ENCODE measurements around the gene DPY19L1.
A peak's percentile ranks its signal among the peaks of the same experiment; 100 is the strongest.
"Not testable (repeated sequence)": the region's sequence is repeated elsewhere in the genome, so short reads cannot be mapped to it uniquely, and the experiment has no call there.

DPY19L1 gene

DNA sequence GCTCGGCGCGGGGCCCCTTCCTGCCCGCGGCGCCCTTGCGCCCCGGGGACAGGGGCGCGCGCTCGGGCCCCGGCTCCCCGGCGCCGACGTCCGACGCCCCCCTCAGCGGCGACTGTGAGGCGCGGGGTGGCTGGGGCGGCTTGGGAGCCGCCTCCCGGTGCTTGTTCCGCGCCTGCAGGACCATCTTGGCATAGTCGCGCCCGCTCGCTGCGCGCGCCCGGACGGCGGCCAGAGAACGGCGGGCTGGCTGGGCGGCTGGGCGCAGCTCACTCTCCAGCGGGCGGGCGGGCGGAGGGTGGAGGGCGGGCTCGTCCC lies at the start of gene DPY19L1:
DPY19L1 (minus strand) TSS at position 275 of the 315 bp plus-strand sequence; CDS start at position 184, 91 bp downstream.
- no peaks in the 10 kb centered on the region for H3K4me1 ChIP-seq (ENCODE audit: insufficient read depth, insufficient read length)
- H3K4me3 ChIP-seq (ENCODE audit: insufficient read length, low read depth) = peak within 1 kb of the TSS; percentile 67
- H3K9me3 ChIP-seq (ENCODE audit: insufficient read depth, low read length) = no peaks in the 10 kb centered on the region
- no peak for DNase-seq (ENCODE audit: low read depth, low spot score)
- H3K27me3 ChIP-seq (ENCODE audit: insufficient read depth, insufficient read length) = no peaks in the 10 kb centered on the region
- TF ChIP-seq SUZ12 (IDR thresholded peaks at IDR 0.05; ENCODE audit: extremely low read depth, insufficient read depth, insufficient read length) (no peak), ZNF274 (IDR thresholded peaks at IDR 0.05; ENCODE audit: low read depth, low read length) (no peak), YY1 (IDR thresholded peaks at IDR 0.05; ENCODE audit: insufficient read depth, insufficient read length) (no peak)
- peak within 1 kb of the TSS; percentile 84 for H3K9ac ChIP-seq (ENCODE audit: insufficient read length, low read depth)
- no peaks in the 10 kb centered on the region for H3K36me3 ChIP-seq (ENCODE audit: insufficient read depth, insufficient read length, low read length)

DNA sequence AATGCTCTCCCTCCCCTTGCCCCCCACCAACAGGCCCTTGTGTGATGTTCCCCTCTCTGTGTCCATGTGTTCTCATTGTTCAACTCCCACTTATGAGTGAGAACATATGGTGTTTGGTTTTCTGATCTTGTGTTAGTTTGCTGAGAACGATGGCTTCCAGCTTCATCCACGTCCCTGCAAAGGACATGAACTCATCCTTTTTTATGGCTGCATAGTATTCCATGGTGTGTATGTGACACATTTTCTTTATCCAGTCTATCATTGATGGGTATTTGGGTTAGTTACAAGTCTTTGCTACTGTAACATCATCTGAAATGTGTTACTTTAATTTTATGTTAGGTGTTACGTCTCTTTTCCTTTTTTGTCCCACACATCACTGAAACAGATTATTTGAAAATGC lies 42.2 kb upstream of the DPY19L1 start:
- not testable (repeated sequence) for H3K4me3 ChIP-seq (ENCODE audit: insufficient read length, low read depth); H3K9ac ChIP-seq (ENCODE audit: insufficient read length, low read depth); H3K4me1 ChIP-seq (ENCODE audit: insufficient read depth, insufficient read length); DNase-seq (ENCODE audit: low read depth, low spot score); H3K27me3 ChIP-seq (ENCODE audit: insufficient read depth, insufficient read length); H3K9me3 ChIP-seq (ENCODE audit: insufficient read depth, low read length); H3K36me3 ChIP-seq (ENCODE audit: insufficient read depth, insufficient read length, low read length)

DNA sequence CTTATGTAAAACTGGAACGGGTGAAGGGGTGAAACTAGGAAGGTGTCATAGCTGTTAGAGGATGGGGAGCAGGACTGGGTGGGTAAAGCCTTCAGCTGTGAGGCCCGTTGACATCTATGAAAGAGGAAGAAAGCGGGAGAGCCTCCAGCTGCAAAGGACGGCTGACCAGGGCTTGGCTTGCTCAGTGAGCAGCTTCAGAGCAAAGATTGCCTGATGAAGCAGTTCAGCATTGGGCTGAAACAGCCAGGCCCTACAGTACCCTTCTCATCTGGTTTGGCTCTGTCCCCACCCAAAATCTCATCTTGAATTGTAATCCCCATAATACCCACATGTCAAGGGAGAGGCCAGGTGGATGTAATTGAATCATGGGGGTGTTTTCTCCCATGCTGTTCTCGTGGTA lies 36.7 kb upstream of the DPY19L1 start:
- not testable (repeated sequence) for H3K27me3 ChIP-seq (ENCODE audit: insufficient read depth, insufficient read length); DNase-seq (ENCODE audit: low read depth, low spot score); H3K9ac ChIP-seq (ENCODE audit: insufficient read length, low read depth); H3K4me3 ChIP-seq (ENCODE audit: insufficient read length, low read depth); H3K36me3 ChIP-seq (ENCODE audit: insufficient read depth, insufficient read length, low read length); H3K9me3 ChIP-seq (ENCODE audit: insufficient read depth, low read length); H3K4me1 ChIP-seq (ENCODE audit: insufficient read depth, insufficient read length)

DNA sequence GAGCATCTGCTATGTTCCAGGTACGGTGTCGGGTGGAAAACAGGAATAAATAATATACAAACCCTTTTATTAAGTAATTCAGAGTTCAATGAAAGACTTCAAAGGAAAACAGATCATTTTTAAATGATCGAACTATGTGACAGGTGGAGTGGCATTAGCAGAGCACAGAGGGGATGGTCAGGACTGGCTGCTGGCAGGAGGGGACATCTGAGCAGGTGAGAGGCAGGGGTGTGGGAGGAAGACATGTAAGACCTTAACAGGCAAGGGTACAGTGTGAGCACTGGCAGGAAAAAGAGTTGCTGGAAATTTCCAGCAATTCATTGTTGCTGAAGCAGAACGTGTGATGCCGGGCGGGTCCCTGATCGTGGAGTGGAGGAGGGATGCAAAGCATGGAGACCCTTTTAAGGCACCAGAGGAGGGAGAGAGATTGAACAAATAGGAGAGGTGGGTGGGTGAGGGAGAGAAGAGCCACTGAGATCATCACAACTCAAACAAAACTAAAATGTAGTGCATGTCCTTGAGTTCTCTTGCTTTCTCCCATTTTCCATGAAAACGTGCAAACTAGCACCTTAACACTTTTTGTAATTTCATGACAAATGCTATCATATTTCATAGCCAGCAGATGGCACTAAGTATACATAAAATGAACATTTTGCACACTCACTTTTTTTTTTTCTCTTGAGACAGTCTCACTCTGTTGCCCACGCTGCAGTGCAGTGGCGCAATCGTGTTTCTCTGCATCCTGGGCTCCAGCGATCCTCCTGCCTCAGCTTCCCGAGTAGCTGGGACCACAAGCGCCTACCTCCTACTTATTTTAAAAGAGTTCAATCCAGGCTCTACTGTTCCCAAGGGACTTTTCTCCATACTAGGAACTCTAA lies 35.9 kb upstream of the DPY19L1 start:
- not testable (repeated sequence) for H3K9me3 ChIP-seq (ENCODE audit: insufficient read depth, low read length); H3K27me3 ChIP-seq (ENCODE audit: insufficient read depth, insufficient read length); H3K9ac ChIP-seq (ENCODE audit: insufficient read length, low read depth); H3K4me1 ChIP-seq (ENCODE audit: insufficient read depth, insufficient read length); DNase-seq (ENCODE audit: low read depth, low spot score); H3K4me3 ChIP-seq (ENCODE audit: insufficient read length, low read depth); H3K36me3 ChIP-seq (ENCODE audit: insufficient read depth, insufficient read length, low read length)

DNA sequence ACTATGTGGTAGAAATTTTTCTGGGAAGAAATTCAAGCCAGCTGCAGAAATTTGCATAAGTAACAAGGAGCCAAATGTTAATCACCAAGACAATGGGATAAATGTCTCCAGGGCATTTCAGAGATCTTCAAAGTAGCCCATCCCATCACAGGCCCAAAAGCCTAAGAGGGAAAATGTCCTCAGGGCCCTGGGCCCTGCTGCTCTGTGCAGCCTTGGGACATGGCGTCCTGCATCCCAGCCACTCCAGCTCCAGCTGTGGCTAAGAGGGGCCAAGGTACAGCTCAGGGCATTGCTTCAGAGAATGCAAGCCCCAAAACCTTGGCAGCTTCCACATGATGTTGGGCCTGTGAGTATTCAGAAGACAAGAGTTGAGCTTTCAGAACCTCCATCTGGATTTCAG lies 31.8 kb upstream of the DPY19L1 start:
- not testable (repeated sequence) for DNase-seq (ENCODE audit: low read depth, low spot score); H3K4me3 ChIP-seq (ENCODE audit: insufficient read length, low read depth); H3K36me3 ChIP-seq (ENCODE audit: insufficient read depth, insufficient read length, low read length); H3K27me3 ChIP-seq (ENCODE audit: insufficient read depth, insufficient read length); H3K4me1 ChIP-seq (ENCODE audit: insufficient read depth, insufficient read length); H3K9me3 ChIP-seq (ENCODE audit: insufficient read depth, low read length); H3K9ac ChIP-seq (ENCODE audit: insufficient read length, low read depth)

DNA sequence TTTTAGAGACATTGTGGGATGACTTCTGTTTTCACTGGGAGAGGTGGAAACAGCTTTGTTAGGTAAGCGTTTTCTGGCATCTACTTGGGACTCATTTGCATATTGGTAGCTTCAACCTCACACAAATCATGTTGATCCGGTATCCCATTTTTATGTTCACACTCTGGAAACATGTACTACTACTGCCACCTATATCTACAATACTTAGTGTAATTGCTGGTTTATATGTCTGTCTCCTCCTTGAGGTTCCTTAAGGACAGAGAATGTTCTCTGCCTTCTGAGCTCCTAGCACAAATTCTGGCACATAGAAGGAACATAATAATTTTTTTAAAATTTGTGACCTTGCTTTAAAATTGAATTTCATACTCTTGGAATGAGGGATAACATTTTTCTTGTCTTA lies 28.1 kb upstream of the DPY19L1 start:
- not testable (repeated sequence) for H3K36me3 ChIP-seq (ENCODE audit: insufficient read depth, insufficient read length, low read length); H3K4me3 ChIP-seq (ENCODE audit: insufficient read length, low read depth); H3K9me3 ChIP-seq (ENCODE audit: insufficient read depth, low read length); H3K27me3 ChIP-seq (ENCODE audit: insufficient read depth, insufficient read length); H3K9ac ChIP-seq (ENCODE audit: insufficient read length, low read depth); DNase-seq (ENCODE audit: low read depth, low spot score); H3K4me1 ChIP-seq (ENCODE audit: insufficient read depth, insufficient read length)

DNA sequence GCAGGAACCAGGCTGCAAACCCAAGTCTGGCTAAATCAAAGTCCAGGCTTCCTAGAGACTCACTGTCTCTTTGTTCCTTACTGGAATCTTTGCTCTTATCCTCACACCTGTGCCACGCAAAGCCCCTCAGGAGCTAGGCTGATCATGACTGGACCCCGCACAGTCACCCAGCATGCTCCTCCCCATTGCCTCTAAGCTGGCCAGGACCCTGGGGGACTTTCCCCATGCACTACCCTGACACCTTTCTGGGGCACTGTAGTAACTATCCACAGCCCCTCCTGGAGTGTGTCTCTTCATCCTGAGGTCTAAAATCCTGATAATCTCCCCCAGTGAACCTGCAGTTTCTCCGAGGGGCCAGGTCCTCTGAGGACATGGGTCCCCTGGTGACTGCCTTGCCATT lies 21.3 kb upstream of the DPY19L1 start:
- H3K4me1 ChIP-seq (ENCODE audit: insufficient read depth, insufficient read length); H3K36me3 ChIP-seq (ENCODE audit: insufficient read depth, insufficient read length, low read length); DNase-seq (ENCODE audit: low read depth, low spot score); H3K9me3 ChIP-seq (ENCODE audit: insufficient read depth, low read length); H3K9ac ChIP-seq (ENCODE audit: insufficient read length, low read depth); H3K4me3 ChIP-seq (ENCODE audit: insufficient read length, low read depth); H3K27me3 ChIP-seq (ENCODE audit: insufficient read depth, insufficient read length): not testable (repeated sequence)

DNA sequence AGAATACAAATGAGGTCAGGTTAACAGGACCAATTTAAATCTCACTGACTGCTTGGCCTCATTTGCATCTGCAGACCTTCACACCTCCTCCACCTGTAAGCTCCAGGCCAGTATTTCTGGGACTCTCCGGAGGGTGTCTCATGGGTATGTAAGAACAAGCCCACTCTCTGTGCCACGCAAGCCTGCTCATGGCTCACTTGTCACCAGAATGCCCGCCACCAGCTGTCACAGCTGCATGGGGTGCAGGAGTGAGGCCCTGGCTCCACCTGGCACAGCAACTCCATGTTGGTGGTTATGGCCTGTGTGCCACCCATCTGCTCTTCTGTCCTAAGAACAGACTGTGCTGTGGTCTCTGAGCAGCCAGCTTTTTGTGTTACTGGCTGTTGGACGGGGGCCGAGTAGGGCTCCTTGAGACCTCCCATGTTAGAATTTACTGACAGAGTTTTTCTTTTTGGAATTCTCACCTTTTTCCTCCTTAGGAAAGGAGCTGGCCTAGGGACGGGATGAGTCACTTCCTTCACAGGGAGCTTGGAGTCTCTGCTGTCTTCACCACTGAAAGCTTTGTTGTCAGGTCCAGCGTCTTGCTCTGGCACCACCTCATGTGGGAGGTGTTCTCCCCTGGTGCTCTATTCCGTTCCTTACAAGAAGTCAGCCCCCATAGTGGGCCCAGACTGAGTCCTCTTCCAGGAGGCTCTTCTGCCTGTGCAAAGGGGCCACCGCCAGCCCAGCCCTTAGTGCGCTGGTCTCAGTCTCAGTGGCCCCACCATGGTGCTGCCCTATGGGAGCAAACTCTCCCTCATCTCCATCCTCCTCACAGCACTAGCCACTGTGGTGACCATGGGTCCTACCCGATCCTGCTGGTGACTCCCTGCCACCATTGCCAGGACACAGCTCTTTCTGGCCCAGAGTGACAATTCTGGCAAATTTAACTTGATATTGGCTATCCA lies 20.5 kb upstream of the DPY19L1 start:
- not testable (repeated sequence) for H3K27me3 ChIP-seq (ENCODE audit: insufficient read depth, insufficient read length); DNase-seq (ENCODE audit: low read depth, low spot score); H3K9ac ChIP-seq (ENCODE audit: insufficient read length, low read depth); H3K36me3 ChIP-seq (ENCODE audit: insufficient read depth, insufficient read length, low read length); H3K4me1 ChIP-seq (ENCODE audit: insufficient read depth, insufficient read length); H3K4me3 ChIP-seq (ENCODE audit: insufficient read length, low read depth); H3K9me3 ChIP-seq (ENCODE audit: insufficient read depth, low read length)

DNA sequence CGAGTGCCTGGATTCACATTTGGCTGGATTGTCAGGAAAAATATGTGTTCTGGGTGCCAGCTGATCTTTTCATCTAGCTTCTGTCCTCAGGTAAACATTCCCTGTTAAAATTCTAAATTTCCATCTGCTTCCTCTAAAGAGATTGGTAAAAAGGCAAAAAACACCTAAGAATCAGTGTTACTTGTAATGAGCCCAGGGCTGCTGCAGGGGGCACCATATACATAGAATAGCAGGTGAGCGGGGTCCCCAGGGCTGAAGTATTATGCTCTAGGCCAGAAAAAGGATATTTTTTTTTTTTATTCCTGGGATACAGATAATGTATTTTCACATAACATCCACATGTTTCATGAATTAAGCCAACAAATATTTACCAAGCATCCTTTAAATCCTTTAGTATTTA lies 18.4 kb upstream of the DPY19L1 start:
- H3K4me1 ChIP-seq (ENCODE audit: insufficient read depth, insufficient read length); H3K36me3 ChIP-seq (ENCODE audit: insufficient read depth, insufficient read length, low read length); H3K9ac ChIP-seq (ENCODE audit: insufficient read length, low read depth); H3K4me3 ChIP-seq (ENCODE audit: insufficient read length, low read depth); DNase-seq (ENCODE audit: low read depth, low spot score); H3K9me3 ChIP-seq (ENCODE audit: insufficient read depth, low read length); H3K27me3 ChIP-seq (ENCODE audit: insufficient read depth, insufficient read length): not testable (repeated sequence)

DNA sequence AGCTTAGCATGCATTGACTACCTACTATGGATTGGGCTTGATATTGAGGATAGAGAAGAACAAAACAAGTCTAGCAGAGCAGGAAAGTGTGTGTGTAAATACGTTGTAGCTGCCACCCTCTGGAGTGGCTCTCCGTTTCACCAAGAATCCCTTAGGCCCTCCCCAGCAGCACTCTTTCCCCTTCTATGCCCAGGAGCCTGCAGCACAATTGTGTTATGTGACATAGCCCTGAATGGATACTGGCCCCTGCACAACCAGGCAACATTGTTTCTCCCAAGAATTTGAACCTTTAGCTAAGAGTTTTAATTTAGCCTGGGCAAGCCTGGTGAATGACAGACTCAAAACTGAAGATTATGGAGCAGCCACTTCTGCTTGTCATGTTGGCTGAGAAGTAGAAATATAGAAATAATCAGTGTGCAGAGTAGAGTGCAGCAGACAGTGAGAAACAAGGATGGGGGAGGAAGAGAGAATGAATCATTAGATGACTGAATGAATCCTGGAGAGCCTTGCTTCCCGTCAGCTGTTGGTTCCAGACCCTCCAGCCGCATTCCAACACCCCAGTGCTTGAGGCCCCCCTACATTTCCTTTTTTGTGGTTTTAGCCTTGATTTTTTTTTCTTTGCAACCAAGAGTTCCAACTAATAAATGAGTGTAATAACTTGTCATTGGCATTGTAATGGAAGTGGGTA lies 16.3 kb upstream of the DPY19L1 start:
- H3K9ac ChIP-seq (ENCODE audit: insufficient read length, low read depth); H3K4me1 ChIP-seq (ENCODE audit: insufficient read depth, insufficient read length); H3K4me3 ChIP-seq (ENCODE audit: insufficient read length, low read depth); H3K36me3 ChIP-seq (ENCODE audit: insufficient read depth, insufficient read length, low read length); H3K27me3 ChIP-seq (ENCODE audit: insufficient read depth, insufficient read length); H3K9me3 ChIP-seq (ENCODE audit: insufficient read depth, low read length); DNase-seq (ENCODE audit: low read depth, low spot score): not testable (repeated sequence)

DNA sequence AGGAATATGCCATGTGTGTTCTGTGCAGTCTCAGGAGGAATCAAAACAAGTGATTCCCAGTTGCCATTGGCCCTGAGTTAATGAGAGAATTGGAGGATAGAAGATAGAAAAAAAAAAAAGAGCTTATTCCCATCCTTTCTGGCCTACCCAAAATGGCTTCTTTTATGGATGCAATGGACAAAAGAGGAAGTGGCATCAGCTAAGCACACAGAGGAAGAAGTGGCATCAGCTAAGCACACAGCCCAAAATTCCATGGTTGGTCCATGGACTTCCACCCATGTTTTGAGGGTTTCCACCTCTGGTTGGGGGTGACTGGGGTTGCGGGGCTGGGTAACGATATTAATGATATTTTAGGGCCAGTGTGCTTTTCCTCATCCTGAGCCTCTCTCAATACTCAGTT lies 11.1 kb upstream of the DPY19L1 start:
- H3K4me1 ChIP-seq (ENCODE audit: insufficient read depth, insufficient read length); H3K4me3 ChIP-seq (ENCODE audit: insufficient read length, low read depth); H3K9me3 ChIP-seq (ENCODE audit: insufficient read depth, low read length); H3K36me3 ChIP-seq (ENCODE audit: insufficient read depth, insufficient read length, low read length); H3K9ac ChIP-seq (ENCODE audit: insufficient read length, low read depth); H3K27me3 ChIP-seq (ENCODE audit: insufficient read depth, insufficient read length); DNase-seq (ENCODE audit: low read depth, low spot score): not testable (repeated sequence)
